HFFc6 (cell line): Measurements from ENCODE around the gene C1orf21. TPM values are rescaled to one million over a fixed set of nuclear protein-coding genes. Genes with fewer than 3 reads are reported as not detected.

ENCODE experiments used
- DNase-seq: peaks from one replicate; pipeline ENCODE4 v3.0.0-alpha.2; 2018
- H3K27ac Mint-ChIP-seq: 2 replicates; pipeline ENCODE4 v1.8.0; 2020; ENCODE audit warnings: mild to moderate bottlenecking, mixed read lengths
- H3K27me3 Mint-ChIP-seq: 2 replicates; pipeline ENCODE4 v1.8.0; 2021; ENCODE audit warnings: mild to moderate bottlenecking, moderate library complexity, mixed read lengths; ENCODE audit not compliant: insufficient read depth
- H3K36me3 Mint-ChIP-seq: 2 replicates; pipeline ENCODE4 v1.8.0; 2021; ENCODE audit warnings: low read depth, mixed read lengths
- H3K4me1 Mint-ChIP-seq: 2 replicates; pipeline ENCODE4 v1.8.0; 2020; ENCODE audit warnings: low read depth, mixed read lengths
- H3K4me3 Mint-ChIP-seq: 2 replicates; pipeline ENCODE4 v1.8.0; 2020; ENCODE audit warnings: mild to moderate bottlenecking, moderate library complexity, mixed read lengths
- H3K9me3 Mint-ChIP-seq: 2 replicates; pipeline ENCODE4 v1.8.0; 2020; ENCODE audit warnings: mild to moderate bottlenecking, mixed read lengths
- CTCF ChIP-seq: fragments of 200-600 bp; sonication (generic); IDR thresholded peaks from 2 replicates; pipeline ENCODE4 v1.5.0; 2021; ENCODE audit warnings: antibody characterized with exemption, mild to moderate bottlenecking
- total RNA-seq, 6 experiments: library from RNA; stranded (reverse); fragmentation: NEBNext Ultra II Directional; extraction: Animal tissue kit (Norgen Biotek cat#: 25700); gene quantifications; 2 replicates in 1 of 6; 3 replicates in 5 of 6; pipeline ENCODE4 v1.2.3, GENCODE V29; 2021

Gene C1orf21
- total RNA-seq, 6 experiments from 2014 or later = 4.0 to 10.2 (median 8.5) TPM

- no peak for TF ChIP-seq CTCF
- no peaks in the 10 kb centered on the region for H3K4me1 Mint-ChIP-seq
- DNase-seq = no peak
- H3K36me3 Mint-ChIP-seq = peaks cover 50% of the 10 kb centered on the region
- H3K4me3 Mint-ChIP-seq = no peak overlapping the region
- H3K9me3 Mint-ChIP-seq = peaks cover 30% of the 10 kb centered on the region
- H3K27me3 Mint-ChIP-seq = no peaks in the 10 kb centered on the region
- no peak overlapping the region for H3K27ac Mint-ChIP-seq
These were observed 86.5 kb downstream of the C1orf21 start for GRCh38 chr1:184473176-184473966.

GRCh38 chr1:184476187-184476586 lies 89.4 kb downstream of the C1orf21 start:
- Mint-ChIP-seq H3K4me3 (no peak overlapping the region), H3K9me3 (peaks cover 30% of the 10 kb centered on the region), H3K4me1 (no peaks in the 10 kb centered on the region), H3K36me3 (peaks cover 40% of the 10 kb centered on the region), H3K27me3 (no peaks in the 10 kb centered on the region), H3K27ac (no peak overlapping the region)
- DNase-seq = no peak
- no peak for TF ChIP-seq CTCF

GRCh38 chr1:184479435-184480167 lies 92.8 kb downstream of the C1orf21 start:
- H3K36me3 Mint-ChIP-seq = peaks cover 18% of the 10 kb centered on the region
- H3K27me3 Mint-ChIP-seq = no peaks in the 10 kb centered on the region
- no peak for TF ChIP-seq CTCF
- peaks cover 10% of the 10 kb centered on the region for H3K9me3 Mint-ChIP-seq
- H3K4me3 Mint-ChIP-seq = no peak overlapping the region
- peaks cover 19% of the 10 kb centered on the region for H3K4me1 Mint-ChIP-seq
- no peak for DNase-seq
- H3K27ac Mint-ChIP-seq = no peak overlapping the region

- H3K4me1 Mint-ChIP-seq = peaks cover 30% of the 10 kb centered on the region
- TF ChIP-seq CTCF = no peak
- H3K27me3 Mint-ChIP-seq = no peaks in the 10 kb centered on the region
- H3K27ac Mint-ChIP-seq = no peak overlapping the region
- DNase-seq = no peak
- H3K9me3 Mint-ChIP-seq = no peaks in the 10 kb centered on the region; the same call in 1 of the 2 replicates
- peaks cover 9% of the 10 kb centered on the region; the same call in 1 of the 2 replicates for H3K36me3 Mint-ChIP-seq
- no peak overlapping the region for H3K4me3 Mint-ChIP-seq
These were observed 93.9 kb downstream of the C1orf21 start for GRCh38 chr1:184480736-184481135.

- Mint-ChIP-seq H3K36me3 (peaks cover 3% of the 10 kb centered on the region; the same call in 1 of the 2 replicates), H3K4me3 (no peak overlapping the region), H3K9me3 (no peaks in the 10 kb centered on the region), H3K27me3 (no peaks in the 10 kb centered on the region), H3K27ac (no peak overlapping the region), H3K4me1 (peaks cover 38% of the 10 kb centered on the region)
- DNase-seq = no peak
- TF ChIP-seq CTCF = no peak
These were observed 95.3 kb downstream of the C1orf21 start for GRCh38 chr1:184482136-184482535.
